ENCODE results near the gene TMEM242.

- TF ChIP-seq CTCF (IDR thresholded peaks at IDR 0.05) (no peak), POLR2A (IDR thresholded peaks at IDR 0.05) (no peak)
These were observed 39.9 kb downstream of the TMEM242 start for GRCh38 chr6:157283330-157283898.

Data from right lobe of liver (tissue), 4 donors.